Prostate gland (tissue), 2 donors: ENCODE data around the gene PSMB11. TPM values are rescaled to one million over a fixed set of nuclear protein-coding genes. Genes with fewer than 3 reads are reported as not detected.
"Not testable (repeated sequence)": the region's sequence is repeated elsewhere in the genome, so short reads cannot be mapped to it uniquely, and the experiment has no call there.

Experiments
- DNase-seq: peaks from one replicate; pipeline ENCODE4 v3.0.0-alpha.2; 2019; ENCODE audit warnings: low spot score
- H3K27ac ChIP-seq, 2 donors: fragments of 200-600 bp; sonication (generic); 2 replicates each; pipeline ENCODE4 v1.5.1; 2017 to 2019
- H3K27me3 ChIP-seq: fragments of 200-600 bp; sonication (generic); replicated peaks from 2 replicates; pipeline ENCODE4 v1.5.1; 2019; ENCODE audit not compliant: insufficient read depth
- H3K36me3 ChIP-seq, 2 donors: fragments of 200-600 bp; sonication (generic); 1 replicate in 1 of 2; 2 replicates in 1 of 2; pipeline versions ENCODE4 v1.5.1 to v1.8.1; 2017 to 2019
- H3K4me1 ChIP-seq: fragments of 200-600 bp; sonication (generic); replicated peaks from 2 replicates; pipeline ENCODE4 v1.5.1; 2019
- H3K4me3 ChIP-seq, 2 donors: fragments of 200-600 bp; sonication (generic); 2 replicates each; pipeline ENCODE4 v1.5.1; 2017 to 2019
- H3K9me3 ChIP-seq: fragments of 200-600 bp; sonication (generic); 2 replicates; pipeline ENCODE4 v1.5.1; 2017
- POLR2A ChIP-seq: fragments of 450-650 bp; IDR thresholded peaks from one replicate; pipeline ENCODE4 v1.6.1; 2016; ENCODE audit warnings: antibody characterized with exemption, mild to moderate bottlenecking
- POLR2AphosphoS5 ChIP-seq: sonication (generic); formaldehyde crosslinking; IDR thresholded peaks from one replicate; pipeline ENCODE4 v1.6.1; 2017; ENCODE audit warnings: antibody characterized with exemption
- WGBS: methylation state at CpG from one replicate; pipeline ENCODE4 v1.1.5; 2018; 5-methylcytosine and 5-hydroxymethylcytosine counted together
- intact Hi-C: fragments of 100-400 bp; cut with DNase I; formaldehyde crosslinking; loops from one replicate; pipeline ENCODE4 v1.14.2; 2022
- total RNA-seq, 2 donors: library from RNA; depleted of rRNA; stranded (reverse); fragments of >200 nt; gene quantifications; one replicate each; pipeline ENCODE4 v1.1.0, GENCODE V29; 2016
- TF ChIP-seq, protein P1 (sequence below), 4 experiments: fragments of 200-600 bp in 2 of 4; fragments of 450-650 bp in 2 of 4; sonication (generic) in 2 of 4; IDR thresholded peaks; 1 replicate in 3 of 4; 2 replicates in 1 of 4; pipeline ENCODE4 v1.5.1; 2016 to 2019; ENCODE audit warnings: antibody characterized with exemption in 4 of 4, mild to moderate bottlenecking in 2 of 4, moderate library complexity in 2 of 4

PSMB11 gene
- total RNA-seq, 2 donors from 2014 or later: not detected

DNA sequence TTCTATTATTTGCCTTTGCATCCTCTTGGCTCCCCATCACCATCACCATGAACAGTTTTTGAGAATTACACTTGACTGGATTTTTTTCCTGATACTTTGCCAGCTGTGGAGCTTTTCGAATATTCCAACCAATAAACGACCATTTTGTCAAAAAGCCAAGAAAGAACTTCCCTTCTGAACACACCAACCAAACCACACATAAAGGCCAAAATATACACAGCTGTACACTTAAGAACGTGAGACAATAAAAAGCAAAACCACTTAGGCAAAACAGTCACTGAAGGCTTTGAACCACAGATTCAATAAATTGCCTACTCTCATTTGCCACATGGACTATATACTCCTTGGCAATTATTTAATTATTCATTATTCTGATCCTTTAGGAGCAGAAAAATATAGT lies 33.2 kb upstream of the PSMB11 start:
- Histone ChIP-seq H3K4me3 (no peak overlapping the region), H3K9me3 (no peaks in the 10 kb centered on the region), H3K4me1 (peaks cover 2% of the 10 kb centered on the region), H3K27me3 (no peaks in the 10 kb centered on the region), H3K36me3 (no peaks in the 10 kb centered on the region), H3K27ac (peak overlapping the region in 1 of 2 donors; percentile 82)
- no peak for DNase-seq
- intact Hi-C loops: no loop called here
- TF ChIP-seq POLR2A: no peak
- 6% methylated on average over 3 of the region's 3 CpGs for WGBS

DNA sequence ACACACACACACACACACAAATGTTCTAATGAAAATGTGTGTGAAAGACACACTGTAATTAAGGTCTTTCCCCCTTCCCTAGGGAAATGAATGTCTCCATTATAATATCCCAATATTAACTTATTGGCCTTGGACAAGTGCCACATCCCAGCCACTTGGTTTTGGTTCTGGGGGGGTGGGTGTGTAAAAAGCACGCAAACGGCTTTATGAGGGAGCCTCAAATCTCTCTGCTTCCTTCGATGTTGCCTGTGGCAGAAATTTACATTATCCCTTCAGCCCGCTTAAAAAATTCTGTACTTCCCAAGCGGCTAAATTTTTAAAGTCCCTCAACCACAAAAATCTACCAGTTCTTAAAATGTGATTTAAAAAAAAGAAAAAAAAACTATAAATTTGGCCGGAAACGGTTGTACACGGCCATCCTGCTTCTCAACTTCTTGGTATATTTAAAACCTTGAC lies 32.5 kb upstream of the PSMB11 start:
- H3K4me1 ChIP-seq: peaks cover 2% of the 10 kb centered on the region
- no peaks in the 10 kb centered on the region for H3K36me3 ChIP-seq
- DNase-seq: no peak
- no peaks in the 10 kb centered on the region for H3K9me3 ChIP-seq
- H3K27me3 ChIP-seq: no peaks in the 10 kb centered on the region
- H3K27ac ChIP-seq: peak overlapping the region; percentile 82 to 85
- intact Hi-C loops: no loop called here
- peak overlapping the region; percentile 38 to 40 for H3K4me3 ChIP-seq
- WGBS: 12% methylated on average over 8 of the region's 8 CpGs
- TF ChIP-seq, protein P1, sequence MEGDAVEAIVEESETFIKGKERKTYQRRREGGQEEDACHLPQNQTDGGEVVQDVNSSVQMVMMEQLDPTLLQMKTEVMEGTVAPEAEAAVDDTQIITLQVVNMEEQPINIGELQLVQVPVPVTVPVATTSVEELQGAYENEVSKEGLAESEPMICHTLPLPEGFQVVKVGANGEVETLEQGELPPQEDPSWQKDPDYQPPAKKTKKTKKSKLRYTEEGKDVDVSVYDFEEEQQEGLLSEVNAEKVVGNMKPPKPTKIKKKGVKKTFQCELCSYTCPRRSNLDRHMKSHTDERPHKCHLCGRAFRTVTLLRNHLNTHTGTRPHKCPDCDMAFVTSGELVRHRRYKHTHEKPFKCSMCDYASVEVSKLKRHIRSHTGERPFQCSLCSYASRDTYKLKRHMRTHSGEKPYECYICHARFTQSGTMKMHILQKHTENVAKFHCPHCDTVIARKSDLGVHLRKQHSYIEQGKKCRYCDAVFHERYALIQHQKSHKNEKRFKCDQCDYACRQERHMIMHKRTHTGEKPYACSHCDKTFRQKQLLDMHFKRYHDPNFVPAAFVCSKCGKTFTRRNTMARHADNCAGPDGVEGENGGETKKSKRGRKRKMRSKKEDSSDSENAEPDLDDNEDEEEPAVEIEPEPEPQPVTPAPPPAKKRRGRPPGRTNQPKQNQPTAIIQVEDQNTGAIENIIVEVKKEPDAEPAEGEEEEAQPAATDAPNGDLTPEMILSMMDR (IDR thresholded peaks at IDR 0.05): no peak
- TF ChIP-seq POLR2AphosphoS5: no peak
- no peak for TF ChIP-seq POLR2A

DNA sequence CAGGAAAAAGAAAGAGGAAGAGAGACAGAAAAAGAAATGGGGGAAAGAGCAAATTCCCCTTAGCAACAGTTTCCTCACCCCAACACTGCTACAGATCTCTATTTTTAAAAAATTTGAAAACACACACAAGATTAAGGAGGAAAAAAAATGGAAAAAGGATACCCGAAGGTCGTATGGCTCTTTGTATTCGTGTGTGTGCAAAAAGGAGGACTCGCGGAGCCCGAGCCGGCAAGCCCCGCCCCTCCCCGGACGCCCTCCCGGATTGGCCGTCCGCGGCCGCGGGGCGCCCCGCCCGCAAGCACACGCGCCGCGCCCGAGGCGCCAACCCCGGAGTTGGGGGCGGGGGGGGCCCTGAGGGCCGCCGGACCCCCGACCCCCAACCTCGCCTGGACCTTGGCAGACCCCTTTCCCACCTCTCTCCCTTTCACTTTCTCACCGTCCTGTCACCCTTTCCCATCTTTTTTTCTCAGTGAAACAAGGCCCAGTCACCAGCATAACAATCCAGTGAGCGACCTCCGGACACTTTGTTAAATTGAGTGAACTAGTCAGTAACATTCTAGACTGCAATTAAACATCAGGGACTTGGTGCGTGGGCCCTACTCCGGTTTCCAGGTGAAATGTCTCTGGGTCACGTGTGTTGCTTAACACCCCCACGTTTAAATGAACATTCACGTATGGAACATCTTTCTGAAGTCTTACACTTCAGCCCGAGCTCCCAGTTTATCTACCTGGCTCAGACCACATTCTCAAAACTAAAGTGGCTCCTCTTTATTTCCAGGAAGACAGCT lies 31.9 kb upstream of the PSMB11 start, which contains the start of gene C14orf93:
C14orf93 (minus strand) TSS at position 205 of the 788 bp plus-strand sequence. CDS start 11,120 bp downstream, outside the sequence.
- peak; percentile 82 for DNase-seq
- Histone ChIP-seq H3K9me3 (no peaks in the 10 kb centered on the region), H3K27me3 (no peaks in the 10 kb centered on the region), H3K4me3 (peak within 1 kb of the TSS; percentile 38 to 40), H3K4me1 (peaks cover 2% of the 10 kb centered on the region), H3K36me3 (no peaks in the 10 kb centered on the region), H3K27ac (peak within 1 kb of the TSS; percentile 82 to 85)
- TF ChIP-seq, protein P1 (IDR thresholded peaks at IDR 0.05): peak in 1 of 4 experiments; percentile 9
- TF ChIP-seq POLR2AphosphoS5 (peak; percentile 65), POLR2A (peak; percentile 47)
- 3% methylated on average over 40 of the region's 40 CpGs for WGBS
- intact Hi-C loops: no loop called here

DNA sequence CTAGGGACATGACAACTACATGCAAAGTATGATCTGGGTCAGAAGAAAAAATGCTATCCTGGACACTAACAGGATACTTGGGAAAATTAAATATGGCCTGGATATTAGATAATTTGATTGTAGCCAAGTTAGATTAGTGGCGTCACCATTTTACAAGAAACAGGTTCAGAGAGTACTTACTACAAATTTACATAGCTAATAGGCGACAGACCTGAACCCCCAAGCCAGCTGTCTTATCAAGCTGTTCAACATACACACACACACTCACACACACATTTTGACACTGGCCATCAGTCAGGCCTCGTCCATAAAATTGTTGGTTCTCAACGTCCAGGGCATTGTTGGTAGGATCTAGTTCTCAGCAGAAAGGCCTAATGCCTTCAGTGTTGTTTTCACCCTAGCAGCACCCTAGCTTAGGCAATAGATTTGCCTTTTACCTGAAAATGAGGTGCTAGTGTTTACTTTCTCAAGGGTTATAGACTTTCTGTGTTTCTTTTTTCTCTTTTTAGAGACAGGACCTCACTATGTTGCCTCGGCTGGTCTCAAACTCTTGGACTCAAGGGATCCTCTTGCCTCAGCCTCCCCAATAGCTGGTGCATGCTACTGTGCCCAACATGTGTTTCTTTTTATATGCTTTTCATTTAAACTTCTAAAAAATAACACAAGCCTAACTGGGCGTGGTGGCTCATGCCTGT lies 28.8 kb upstream of the PSMB11 start:
- no peak for TF ChIP-seq POLR2A
- TF ChIP-seq POLR2AphosphoS5: no peak
- TF ChIP-seq, protein P1 (IDR thresholded peaks at IDR 0.05): no peak

DNA sequence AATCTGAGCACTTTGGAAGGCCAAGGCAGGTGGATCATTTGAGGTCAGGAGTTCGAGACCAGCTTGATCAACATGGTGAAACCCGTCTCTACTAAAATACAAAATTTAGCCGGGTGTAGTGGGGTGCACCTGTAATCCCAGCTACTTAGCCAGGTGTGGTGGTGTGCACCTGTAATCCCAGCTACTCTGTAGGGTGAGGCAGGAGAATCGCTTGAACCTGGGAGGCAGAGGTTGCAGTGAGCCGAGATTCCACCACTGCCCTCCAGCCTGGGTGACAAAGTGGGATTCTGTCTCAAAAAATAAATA lies 28.3 kb upstream of the PSMB11 start:
- H3K9me3 ChIP-seq, H3K4me3 ChIP-seq, H3K36me3 ChIP-seq, H3K4me1 ChIP-seq, intact Hi-C loops, H3K27me3 ChIP-seq, H3K27ac ChIP-seq, DNase-seq: not testable (repeated sequence)
- WGBS: 87% methylated on average over 5 of the region's 5 CpGs

More for the DNA sequence above, 28.8 kb upstream of the PSMB11 start:
- no peak for DNase-seq
- intact Hi-C loops: no loop called here
- Histone ChIP-seq H3K9me3 (no peaks in the 10 kb centered on the region), H3K27me3 (no peaks in the 10 kb centered on the region), H3K4me1 (peaks cover 2% of the 10 kb centered on the region), H3K4me3 (no peak overlapping the region), H3K36me3 (no peaks in the 10 kb centered on the region), H3K27ac (no peak overlapping the region)
- 59% methylated on average over 6 of the region's 6 CpGs for WGBS
